GM19463 (cell line): ENCODE results near the gene QDPR.

Experiments used
- ATAC-seq: cut with Tn5 transposase; IDR thresholded peaks from one replicate; pipeline ENCODE4 v1.9.1; 2021; ENCODE audit warnings: mild to moderate bottlenecking, moderate library complexity; ENCODE audit not compliant: unreplicated experiment

QDPR gene

GRCh38 chr4:17436750-17437090 is 75.2 kb downstream of the QDPR start:
- ATAC-seq = no peak
